WTC11 (cell line): ENCODE data around the gene PGBD5.

Source experiments
- ATF3 ChIP-seq: sonication (generic); formaldehyde crosslinking; conservative IDR thresholded peaks from 2 replicates; pipeline ENCODE4 v1.8.1; 2022; ENCODE audit warnings: mild to moderate bottlenecking, missing genetic modification reagents
- CTCF ChIP-seq: fragments of 200-600 bp; IDR thresholded peaks from 2 replicates; pipeline ENCODE4 v1.8.0; 2022; ENCODE audit warnings: antibody characterized with exemption
- FOXP4 ChIP-seq: sonication (generic); formaldehyde crosslinking; IDR thresholded peaks from 2 replicates; pipeline ENCODE4 v1.8.0; 2022; ENCODE audit warnings: mild to moderate bottlenecking, missing genetic modification reagents
- NR2C2 ChIP-seq: sonication (generic); formaldehyde crosslinking; IDR thresholded peaks from 2 replicates; pipeline ENCODE4 v1.8.0; 2022; ENCODE audit warnings: mild to moderate bottlenecking, missing genetic modification reagents
- NR3C1 ChIP-seq: sonication (generic); formaldehyde crosslinking; conservative IDR thresholded peaks from 2 replicates; pipeline ENCODE4 v1.8.1; 2023; ENCODE audit warnings: low read depth, mild to moderate bottlenecking, missing genetic modification reagents
- SP1 ChIP-seq: sonication (generic); formaldehyde crosslinking; conservative IDR thresholded peaks from 2 replicates; pipeline ENCODE4 v1.8.1; 2022; ENCODE audit warnings: missing genetic modification reagents
- TF ChIP-seq, protein P1 (sequence below): sonication (generic); formaldehyde crosslinking; IDR thresholded peaks from 2 replicates; pipeline ENCODE4 v1.8.1; 2022; ENCODE audit warnings: missing genetic modification reagents, borderline replicate concordance
- TF ChIP-seq, protein P2 (sequence below): sonication (generic); formaldehyde crosslinking; IDR thresholded peaks from 2 replicates; pipeline ENCODE4 v1.8.1; 2022; ENCODE audit warnings: mild to moderate bottlenecking, missing genetic modification reagents, moderate library complexity, borderline replicate concordance

GRCh38 chr1:230355594-230355993, 70.5 kb downstream of the PGBD5 start:
- TF ChIP-seq CTCF (no peak), SP1 (CRISPR knock-in tag) (no peak), FOXP4 (CRISPR knock-in tag) (no peak), ATF3 (no peak), NR3C1 (CRISPR knock-in tag) (no peak), NR2C2 (no peak)
- TF ChIP-seq, protein P1, sequence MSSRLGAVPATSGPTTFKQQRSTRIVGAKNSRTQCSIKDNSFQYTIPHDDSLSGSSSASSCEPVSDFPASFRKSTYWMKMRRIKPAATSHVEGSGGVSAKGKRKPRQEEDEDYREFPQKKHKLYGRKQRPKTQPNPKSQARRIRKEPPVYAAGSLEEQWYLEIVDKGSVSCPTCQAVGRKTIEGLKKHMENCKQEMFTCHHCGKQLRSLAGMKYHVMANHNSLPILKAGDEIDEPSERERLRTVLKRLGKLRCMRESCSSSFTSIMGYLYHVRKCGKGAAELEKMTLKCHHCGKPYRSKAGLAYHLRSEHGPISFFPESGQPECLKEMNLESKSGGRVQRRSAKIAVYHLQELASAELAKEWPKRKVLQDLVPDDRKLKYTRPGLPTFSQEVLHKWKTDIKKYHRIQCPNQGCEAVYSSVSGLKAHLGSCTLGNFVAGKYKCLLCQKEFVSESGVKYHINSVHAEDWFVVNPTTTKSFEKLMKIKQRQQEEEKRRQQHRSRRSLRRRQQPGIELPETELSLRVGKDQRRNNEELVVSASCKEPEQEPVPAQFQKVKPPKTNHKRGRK (CRISPR knock-in tag), result no peak
- TF ChIP-seq, protein P2, sequence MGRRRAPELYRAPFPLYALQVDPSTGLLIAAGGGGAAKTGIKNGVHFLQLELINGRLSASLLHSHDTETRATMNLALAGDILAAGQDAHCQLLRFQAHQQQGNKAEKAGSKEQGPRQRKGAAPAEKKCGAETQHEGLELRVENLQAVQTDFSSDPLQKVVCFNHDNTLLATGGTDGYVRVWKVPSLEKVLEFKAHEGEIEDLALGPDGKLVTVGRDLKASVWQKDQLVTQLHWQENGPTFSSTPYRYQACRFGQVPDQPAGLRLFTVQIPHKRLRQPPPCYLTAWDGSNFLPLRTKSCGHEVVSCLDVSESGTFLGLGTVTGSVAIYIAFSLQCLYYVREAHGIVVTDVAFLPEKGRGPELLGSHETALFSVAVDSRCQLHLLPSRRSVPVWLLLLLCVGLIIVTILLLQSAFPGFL, result no peak
